Measurements from ENCODE around the gene ZG16B.

DNA sequence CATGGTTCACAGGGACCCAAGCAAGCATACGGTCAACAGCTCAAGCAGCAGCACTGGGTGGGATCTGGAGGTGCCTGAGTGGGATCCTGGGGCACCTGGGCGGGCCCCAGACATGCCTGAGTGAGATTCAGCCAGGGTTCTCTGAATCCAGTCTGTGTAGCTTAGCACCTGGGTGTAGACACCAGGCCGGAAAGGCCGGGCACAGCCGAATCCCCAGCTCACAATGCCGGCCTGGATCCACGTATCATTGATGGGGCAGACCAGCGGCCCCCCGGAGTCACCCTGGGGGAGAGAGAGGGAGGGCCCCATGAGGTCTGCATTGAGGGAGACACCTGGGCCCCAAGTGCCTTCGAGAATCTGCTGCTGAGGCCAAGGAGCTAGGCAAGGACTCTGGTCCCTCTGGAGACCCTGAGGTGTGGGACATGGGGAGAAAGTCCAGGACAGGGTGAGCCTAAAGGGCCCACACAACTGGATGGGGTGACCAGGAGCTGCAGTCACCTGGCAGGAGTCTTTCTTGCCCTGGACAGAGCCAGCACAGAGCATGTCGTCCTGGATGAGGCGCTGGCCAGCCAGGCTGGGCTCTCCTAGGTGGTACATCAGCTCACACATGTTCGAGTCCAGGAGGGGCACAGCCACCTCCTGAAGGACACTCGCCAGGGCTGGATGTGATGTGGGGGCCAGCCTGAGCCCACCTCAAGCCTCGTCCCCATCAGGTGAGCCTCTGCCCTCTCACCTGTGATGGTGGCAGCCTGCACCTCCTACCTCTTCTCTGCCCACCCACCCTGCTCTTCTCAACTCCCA is 9.7 kb downstream of the ZG16B start:
- TF ChIP-seq RAD21 (IDR thresholded peaks at IDR 0.05; ENCODE audit: low read depth), result no peak
- TF ChIP-seq SP1 (IDR thresholded peaks at IDR 0.05; ENCODE audit: low read depth), result no peak
- TF ChIP-seq, protein P1, sequence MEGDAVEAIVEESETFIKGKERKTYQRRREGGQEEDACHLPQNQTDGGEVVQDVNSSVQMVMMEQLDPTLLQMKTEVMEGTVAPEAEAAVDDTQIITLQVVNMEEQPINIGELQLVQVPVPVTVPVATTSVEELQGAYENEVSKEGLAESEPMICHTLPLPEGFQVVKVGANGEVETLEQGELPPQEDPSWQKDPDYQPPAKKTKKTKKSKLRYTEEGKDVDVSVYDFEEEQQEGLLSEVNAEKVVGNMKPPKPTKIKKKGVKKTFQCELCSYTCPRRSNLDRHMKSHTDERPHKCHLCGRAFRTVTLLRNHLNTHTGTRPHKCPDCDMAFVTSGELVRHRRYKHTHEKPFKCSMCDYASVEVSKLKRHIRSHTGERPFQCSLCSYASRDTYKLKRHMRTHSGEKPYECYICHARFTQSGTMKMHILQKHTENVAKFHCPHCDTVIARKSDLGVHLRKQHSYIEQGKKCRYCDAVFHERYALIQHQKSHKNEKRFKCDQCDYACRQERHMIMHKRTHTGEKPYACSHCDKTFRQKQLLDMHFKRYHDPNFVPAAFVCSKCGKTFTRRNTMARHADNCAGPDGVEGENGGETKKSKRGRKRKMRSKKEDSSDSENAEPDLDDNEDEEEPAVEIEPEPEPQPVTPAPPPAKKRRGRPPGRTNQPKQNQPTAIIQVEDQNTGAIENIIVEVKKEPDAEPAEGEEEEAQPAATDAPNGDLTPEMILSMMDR (IDR thresholded peaks at IDR 0.05 in 2 of 3, conservative IDR thresholded peaks at IDR 0.05 in 1 of 3; ENCODE audit: borderline replicate concordance in 1 of 3, insufficient read depth in 1 of 3, low read depth in 2 of 3, low read length in 2 of 3), result no peak
- no peak for TF ChIP-seq CEBPB (IDR thresholded peaks at IDR 0.05; ENCODE audit: low read depth)
- TF ChIP-seq YY1 (IDR thresholded peaks at IDR 0.05; ENCODE audit: extremely low read depth, insufficient replicate concordance, low read depth, low read length), result no peak
- TF ChIP-seq ZNF274 (IDR thresholded peaks at IDR 0.05; ENCODE audit: low read depth, low read length), result no peak
- no peak for TF ChIP-seq EZH2 (IDR thresholded peaks at IDR 0.05)
- no peak for TF ChIP-seq EZH2phosphoT487 (IDR thresholded peaks at IDR 0.05; ENCODE audit: borderline replicate concordance)
- TF ChIP-seq POLR2A (IDR thresholded peaks at IDR 0.05; ENCODE audit: borderline replicate concordance, extremely low read depth, insufficient read depth, insufficient read length), result no peak
